Body of pancreas (tissue), 4 donors: ENCODE data around the gene NAA20. TPM values are rescaled to one million over a fixed set of nuclear protein-coding genes. Genes with fewer than 3 reads are reported as not detected.

ENCODE experiments used
- ATAC-seq: fragments of 150-250 bp; one replicate; pipeline ENCODE4 v1.9.1; 2016
- DNase-seq, 4 donors: peaks; one replicate each; pipeline ENCODE4 v3.0.0-alpha.2; 2019
- H3K27ac ChIP-seq, 4 donors: fragments of 200-600 bp; sonication (generic); 1 replicate in 3 of 4; 2 replicates in 1 of 4; pipeline versions ENCODE4 v1.5.1 to v1.6.1; 2016 to 2019; ENCODE audit warnings: mild to moderate bottlenecking in 1 of 4, mixed read lengths in 1 of 4, moderate library complexity in 1 of 4
- H3K27me3 ChIP-seq, 2 donors: fragments of 200-600 bp; sonication (generic); one replicate each; pipeline ENCODE4 v1.6.0; 2016; ENCODE audit warnings: mild to moderate bottlenecking in 1 of 2
- H3K36me3 ChIP-seq, 2 donors: fragments of 200-600 bp; sonication (generic); replicated peaks in 1 of 2; 2 replicates each; pipeline ENCODE4 v1.5.1; 2016; ENCODE audit warnings: low read depth in 2 of 2; ENCODE audit not compliant: insufficient read depth in 1 of 2
- H3K4me1 ChIP-seq: fragments of 200-600 bp; sonication (generic); one replicate; pipeline ENCODE4 v1.6.0; 2016
- H3K4me3 ChIP-seq, 2 donors: fragments of 200-600 bp; sonication (generic); 1 replicate in 1 of 2; 2 replicates in 1 of 2; pipeline ENCODE4 v1.5.1; 2016 to 2019
- H3K9me3 ChIP-seq, 3 donors: fragments of 200-600 bp; sonication (generic); 1 replicate in 2 of 3; 2 replicates in 1 of 3; pipeline ENCODE4 v1.5.1; 2016
- POLR2A ChIP-seq, 3 donors: fragments of 450-650 bp; IDR thresholded peaks; one replicate each; pipeline ENCODE4 v1.6.1; 2016; ENCODE audit warnings: antibody characterized with exemption in 3 of 3, mild to moderate bottlenecking in 2 of 3
- WGBS, 2 donors: methylation state at CpG; one replicate each; pipeline ENCODE4 v1.1.5; 2017; 5-methylcytosine and 5-hydroxymethylcytosine counted together
- intact Hi-C: fragments of 100-400 bp; cut with DNase I; formaldehyde crosslinking; loops from one replicate; pipeline ENCODE4 v1.15.1; 2023
- total RNA-seq, 2 donors: library from RNA; depleted of rRNA; stranded (reverse); fragments of >200 nt; gene quantifications; one replicate each; pipeline ENCODE4 v1.1.0, GENCODE V29; 2016
- TF ChIP-seq, protein P1 (sequence below), 7 experiments: fragments of 450-650 bp in 4 of 7; fragments of 200-600 bp in 3 of 7; sonication (generic) in 3 of 7; IDR thresholded peaks; one replicate each; pipeline ENCODE4 v1.5.1; 2016 to 2019; ENCODE audit warnings: antibody characterized with exemption in 7 of 7

The NAA20 gene
- total RNA-seq, 2 donors from 2014 or later: 19.2 to 23.4 TPM

DNA sequence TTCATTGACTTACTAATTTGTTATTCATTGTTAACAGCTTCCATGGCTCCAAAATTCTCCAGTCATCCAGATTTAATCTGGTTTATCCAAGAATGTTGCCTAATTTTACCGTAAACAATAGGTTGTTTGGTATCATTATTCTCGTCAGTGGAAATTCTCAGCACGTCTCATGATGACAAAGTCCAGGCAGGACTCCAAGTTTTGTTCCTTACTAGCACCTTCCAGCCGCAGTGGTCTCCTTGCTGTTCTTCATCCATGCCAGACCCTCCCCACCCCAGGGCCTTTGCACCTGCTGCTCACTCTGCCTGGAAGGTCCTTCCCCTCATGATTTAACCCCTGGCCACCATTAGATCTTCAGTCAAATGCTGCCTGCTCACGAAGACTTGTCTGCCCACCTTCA is 48.1 kb upstream of the NAA20 start:
- 69 to 76% methylated on average over 5 of the region's 5 CpGs for WGBS, 2 donors
- no peak for TF ChIP-seq POLR2A (IDR thresholded peaks at IDR 0.05)
- TF ChIP-seq, protein P1, sequence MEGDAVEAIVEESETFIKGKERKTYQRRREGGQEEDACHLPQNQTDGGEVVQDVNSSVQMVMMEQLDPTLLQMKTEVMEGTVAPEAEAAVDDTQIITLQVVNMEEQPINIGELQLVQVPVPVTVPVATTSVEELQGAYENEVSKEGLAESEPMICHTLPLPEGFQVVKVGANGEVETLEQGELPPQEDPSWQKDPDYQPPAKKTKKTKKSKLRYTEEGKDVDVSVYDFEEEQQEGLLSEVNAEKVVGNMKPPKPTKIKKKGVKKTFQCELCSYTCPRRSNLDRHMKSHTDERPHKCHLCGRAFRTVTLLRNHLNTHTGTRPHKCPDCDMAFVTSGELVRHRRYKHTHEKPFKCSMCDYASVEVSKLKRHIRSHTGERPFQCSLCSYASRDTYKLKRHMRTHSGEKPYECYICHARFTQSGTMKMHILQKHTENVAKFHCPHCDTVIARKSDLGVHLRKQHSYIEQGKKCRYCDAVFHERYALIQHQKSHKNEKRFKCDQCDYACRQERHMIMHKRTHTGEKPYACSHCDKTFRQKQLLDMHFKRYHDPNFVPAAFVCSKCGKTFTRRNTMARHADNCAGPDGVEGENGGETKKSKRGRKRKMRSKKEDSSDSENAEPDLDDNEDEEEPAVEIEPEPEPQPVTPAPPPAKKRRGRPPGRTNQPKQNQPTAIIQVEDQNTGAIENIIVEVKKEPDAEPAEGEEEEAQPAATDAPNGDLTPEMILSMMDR (IDR thresholded peaks at IDR 0.05): no peak
- H3K36me3 ChIP-seq: no peaks in the 10 kb centered on the region
- H3K4me1 ChIP-seq: peaks cover 45% of the 10 kb centered on the region
- H3K27ac ChIP-seq: no peak overlapping the region
- no peaks in the 10 kb centered on the region for H3K27me3 ChIP-seq
- no peaks in the 10 kb centered on the region for H3K9me3 ChIP-seq
- DNase-seq: no peak
- intact Hi-C loops: no loop called here
- ATAC-seq: no peak
- no peak overlapping the region for H3K4me3 ChIP-seq

DNA sequence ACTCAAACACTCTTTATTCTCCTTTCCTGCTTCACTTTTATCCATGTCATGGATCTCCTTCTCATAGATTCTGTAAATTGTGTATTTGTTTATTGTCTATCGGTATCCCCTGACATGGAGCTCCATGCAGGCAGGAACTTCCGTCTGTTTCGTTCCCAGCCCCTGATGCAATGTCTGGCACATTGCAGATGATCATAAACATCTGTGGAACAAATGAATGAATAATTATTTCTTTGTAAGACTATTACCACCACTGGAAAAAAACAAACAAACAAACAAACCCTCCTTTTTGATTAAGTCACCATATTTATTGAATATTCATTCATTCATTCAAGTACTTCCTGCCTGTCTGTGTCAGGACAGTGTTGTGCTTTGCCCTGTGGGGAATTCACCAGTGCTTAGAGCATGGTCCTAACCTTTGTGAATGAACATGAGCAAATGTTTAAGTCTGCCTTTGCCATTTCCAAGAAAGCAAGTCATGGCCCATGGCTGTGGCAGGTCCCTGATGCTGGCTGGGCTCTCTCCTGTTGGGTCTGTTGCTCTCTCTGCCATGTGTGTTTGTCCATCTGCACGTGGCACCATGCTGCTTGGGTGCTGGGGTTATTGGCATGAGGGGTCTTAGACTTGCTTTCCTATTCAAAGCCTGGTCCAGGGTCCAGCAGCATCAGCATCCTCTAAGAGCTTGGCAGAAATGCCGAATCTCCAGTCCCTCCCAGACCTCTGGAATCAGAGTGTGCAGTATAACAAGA is 47.5 kb upstream of the NAA20 start:
- no peaks in the 10 kb centered on the region for H3K9me3 ChIP-seq
- no peaks in the 10 kb centered on the region for H3K36me3 ChIP-seq
- 86 to 92% methylated on average over 5 of the region's 5 CpGs for WGBS, 2 donors
- DNase-seq (no peak), ATAC-seq (no peak)
- H3K4me1 ChIP-seq: peaks cover 45% of the 10 kb centered on the region
- no peak overlapping the region for H3K4me3 ChIP-seq
- no peak for TF ChIP-seq POLR2A (IDR thresholded peaks at IDR 0.05)
- TF ChIP-seq, protein P1 (IDR thresholded peaks at IDR 0.05): no peak
- no peak overlapping the region for H3K27ac ChIP-seq
- intact Hi-C loops: no loop called here
- H3K27me3 ChIP-seq: no peaks in the 10 kb centered on the region

DNA sequence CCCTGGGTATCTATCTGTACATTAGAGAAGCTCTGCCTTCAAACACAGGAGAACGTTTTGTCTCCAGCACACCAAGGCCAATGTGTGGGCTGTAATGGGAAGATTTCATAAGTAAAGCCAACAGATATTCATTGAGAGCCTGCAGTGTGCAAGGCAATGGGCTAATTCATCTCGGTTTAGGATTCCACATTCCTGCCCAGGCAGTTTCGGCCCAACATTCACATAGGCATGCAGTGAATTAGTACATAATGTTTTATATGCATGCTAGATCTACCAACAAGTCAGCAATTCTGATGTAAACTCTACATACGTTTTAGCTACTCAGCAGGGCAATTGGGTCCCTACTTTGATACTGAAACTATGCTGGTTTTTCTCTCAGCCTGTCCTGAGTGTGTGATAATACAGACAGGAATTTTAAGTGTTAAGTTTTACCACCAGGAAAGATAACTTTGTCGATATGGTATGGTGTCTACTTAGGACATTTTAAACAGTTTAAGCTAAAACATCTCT is 46.9 kb upstream of the NAA20 start:
- TF ChIP-seq, protein P1 (IDR thresholded peaks at IDR 0.05): no peak
- TF ChIP-seq POLR2A (IDR thresholded peaks at IDR 0.05): no peak
- H3K4me3 ChIP-seq: no peak overlapping the region
- peaks cover 40% of the 10 kb centered on the region for H3K4me1 ChIP-seq
- H3K27me3 ChIP-seq: no peaks in the 10 kb centered on the region
- no peak overlapping the region for H3K27ac ChIP-seq
- ATAC-seq (no peak), DNase-seq (no peak)
- H3K9me3 ChIP-seq: no peaks in the 10 kb centered on the region
- intact Hi-C loops: no loop called here
- H3K36me3 ChIP-seq: no peaks in the 10 kb centered on the region
- WGBS, 2 donors: 77 to 81% methylated on average over 5 of the region's 5 CpGs

DNA sequence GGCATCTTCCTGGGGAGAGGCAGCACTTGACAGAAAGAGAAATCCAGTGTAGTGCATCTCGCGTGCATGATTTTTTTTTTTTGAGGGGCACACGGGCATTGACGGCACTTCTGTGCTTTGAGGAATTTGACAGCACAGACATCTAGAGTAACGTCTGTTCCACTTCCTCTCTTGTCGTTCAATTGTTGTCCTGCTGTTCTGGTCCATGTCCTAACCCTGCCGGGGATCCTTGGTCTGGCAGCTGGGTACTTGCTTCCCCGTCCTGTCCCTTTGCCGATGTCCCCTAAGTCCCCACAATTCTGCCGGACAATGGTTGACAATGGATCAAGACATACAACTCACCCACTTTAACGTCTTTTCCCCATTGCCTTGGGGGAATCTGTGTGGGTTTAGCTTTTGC is 46.0 kb upstream of the NAA20 start:
- H3K4me1 ChIP-seq: peaks cover 33% of the 10 kb centered on the region
- H3K27ac ChIP-seq: peak overlapping the region in 1 of 4 donors; percentile 34
- no peak overlapping the region for H3K4me3 ChIP-seq
- WGBS, 2 donors: 73 to 85% methylated on average over 11 of the region's 11 CpGs
- H3K27me3 ChIP-seq: no peaks in the 10 kb centered on the region
- DNase-seq (peak in 1 of 4 donors; percentile 34), ATAC-seq (no peak)
- intact Hi-C loops: no loop called here
- H3K36me3 ChIP-seq: no peaks in the 10 kb centered on the region
- H3K9me3 ChIP-seq: no peaks in the 10 kb centered on the region
- TF ChIP-seq, protein P1 (IDR thresholded peaks at IDR 0.05): no peak
- TF ChIP-seq POLR2A (IDR thresholded peaks at IDR 0.05): no peak
